Measurements from ENCODE around the gene SPRN.
"Not testable (repeated sequence)": the region's sequence is repeated elsewhere in the genome, so short reads cannot be mapped to it uniquely, and the experiment has no call there.

SPRN gene

DNA sequence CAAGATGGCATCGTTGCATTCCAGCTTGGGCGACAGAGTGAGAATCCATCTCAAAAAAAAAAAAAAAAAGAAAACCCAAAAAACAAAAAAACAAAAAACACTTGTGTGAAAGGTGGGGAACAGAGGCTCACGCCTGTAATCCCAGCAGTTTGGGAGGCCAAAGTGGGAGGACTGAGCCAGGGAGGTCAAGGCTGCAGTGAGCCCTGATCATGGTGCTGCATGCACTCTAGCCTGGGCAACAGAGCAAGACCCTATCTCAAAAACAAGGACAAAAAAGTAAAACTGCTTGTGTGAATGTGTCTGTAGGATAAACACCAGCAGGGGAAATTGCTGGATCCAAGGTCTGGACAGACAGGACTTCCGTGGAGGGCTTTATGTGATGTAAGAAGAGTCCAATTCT, 40.9 kb downstream of the SPRN start:
- DNase-seq, result no peak

DNA sequence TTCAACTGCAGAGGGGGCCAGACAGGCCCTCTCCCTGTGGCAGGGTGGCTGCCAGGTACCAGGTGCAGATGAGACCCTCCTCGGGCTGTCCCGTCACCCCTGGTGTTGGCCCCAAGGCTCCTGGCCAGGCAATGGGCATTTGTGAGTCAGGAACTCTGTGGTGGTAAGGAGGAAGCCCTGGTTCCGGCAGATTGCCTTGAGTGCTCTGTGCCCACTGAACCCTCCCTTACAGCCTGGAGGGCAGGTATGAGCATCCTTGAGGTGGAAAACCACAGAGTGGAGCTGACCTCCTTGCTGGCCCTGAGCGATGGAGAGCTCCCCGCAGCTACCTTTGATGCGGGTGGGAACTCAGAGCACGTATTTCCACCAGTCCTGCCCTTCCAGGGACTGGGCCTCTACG, 43.4 kb downstream of the SPRN start:
- DNase-seq, result no peak

DNA sequence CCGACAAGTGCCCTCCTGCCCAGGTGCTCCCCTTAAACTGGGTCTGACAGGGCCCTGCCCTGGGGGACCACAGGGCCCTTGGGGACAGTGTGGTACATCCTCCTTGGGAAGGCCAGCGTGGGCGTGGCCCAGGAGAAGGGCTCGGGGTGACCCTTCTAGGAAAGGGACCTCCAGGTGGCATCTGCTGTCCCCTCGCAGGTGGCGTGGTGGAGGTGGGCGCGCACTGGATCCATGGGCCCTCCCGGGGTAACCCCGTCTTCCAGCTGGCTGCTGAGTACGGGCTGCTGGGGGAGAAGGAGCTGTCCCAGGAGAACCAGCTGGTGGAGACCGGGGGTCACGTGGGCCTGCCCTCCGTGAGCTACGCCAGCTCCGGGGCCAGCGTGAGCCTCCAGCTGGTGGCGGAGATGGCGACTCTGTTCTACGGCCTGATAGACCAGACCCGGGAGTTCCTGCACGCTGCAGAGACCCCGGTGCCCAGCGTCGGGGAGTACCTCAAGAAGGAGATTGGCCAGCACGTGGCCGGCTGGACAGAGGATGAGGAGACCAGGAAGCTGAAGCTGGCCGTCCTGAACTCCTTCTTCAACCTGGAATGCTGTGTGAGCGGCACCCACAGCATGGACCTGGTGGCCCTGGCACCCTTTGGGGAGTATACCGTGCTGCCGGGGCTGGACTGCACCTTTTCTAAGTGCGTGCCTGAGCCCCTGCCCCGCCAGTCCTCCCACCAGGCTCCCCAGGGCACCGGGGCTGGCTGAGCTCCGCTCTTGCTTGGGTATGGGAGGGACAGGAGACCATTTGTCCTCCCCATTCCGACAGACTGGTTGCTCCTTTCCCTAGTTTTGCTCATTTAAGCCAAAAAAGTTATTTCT, 44.4 kb downstream of the SPRN start:
- DNase-seq, result no peak

DNA sequence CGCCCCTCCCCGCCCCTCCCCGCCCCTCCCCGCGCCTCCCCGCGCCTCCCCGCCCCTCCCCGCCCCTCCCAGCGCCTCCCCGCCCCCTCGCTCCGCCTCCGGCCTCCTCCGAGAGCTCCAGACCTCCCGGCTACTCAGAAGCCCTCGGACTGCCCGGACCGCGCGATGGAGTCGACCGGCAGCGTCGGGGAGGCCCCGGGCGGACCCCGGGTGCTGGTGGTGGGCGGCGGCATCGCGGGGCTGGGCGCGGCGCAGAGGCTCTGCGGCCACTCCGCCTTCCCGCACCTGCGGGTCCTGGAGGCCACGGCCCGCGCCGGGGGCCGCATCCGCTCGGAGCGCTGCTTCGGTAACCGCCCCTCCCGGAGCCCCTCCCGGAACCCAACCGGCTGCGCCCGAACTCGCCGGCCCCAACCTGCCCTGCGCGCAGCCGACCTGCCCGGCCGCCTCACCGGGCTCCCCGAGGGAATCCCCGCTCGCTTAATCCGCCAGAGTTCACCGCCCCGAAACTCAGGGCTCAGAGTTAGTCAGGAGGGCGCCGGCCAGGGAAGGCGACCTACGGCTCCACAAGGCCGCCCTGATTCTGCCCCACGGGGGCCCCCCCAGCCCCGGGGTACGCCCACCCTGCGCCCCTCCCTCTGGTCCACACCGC, 45.1 kb downstream of the SPRN start, which contains the start of gene PAOX:
PAOX (plus strand) TSS at position 111 of the 649 bp plus-strand sequence; CDS start at position 166, 55 bp downstream.
- DNase-seq, result peak; percentile 55

DNA sequence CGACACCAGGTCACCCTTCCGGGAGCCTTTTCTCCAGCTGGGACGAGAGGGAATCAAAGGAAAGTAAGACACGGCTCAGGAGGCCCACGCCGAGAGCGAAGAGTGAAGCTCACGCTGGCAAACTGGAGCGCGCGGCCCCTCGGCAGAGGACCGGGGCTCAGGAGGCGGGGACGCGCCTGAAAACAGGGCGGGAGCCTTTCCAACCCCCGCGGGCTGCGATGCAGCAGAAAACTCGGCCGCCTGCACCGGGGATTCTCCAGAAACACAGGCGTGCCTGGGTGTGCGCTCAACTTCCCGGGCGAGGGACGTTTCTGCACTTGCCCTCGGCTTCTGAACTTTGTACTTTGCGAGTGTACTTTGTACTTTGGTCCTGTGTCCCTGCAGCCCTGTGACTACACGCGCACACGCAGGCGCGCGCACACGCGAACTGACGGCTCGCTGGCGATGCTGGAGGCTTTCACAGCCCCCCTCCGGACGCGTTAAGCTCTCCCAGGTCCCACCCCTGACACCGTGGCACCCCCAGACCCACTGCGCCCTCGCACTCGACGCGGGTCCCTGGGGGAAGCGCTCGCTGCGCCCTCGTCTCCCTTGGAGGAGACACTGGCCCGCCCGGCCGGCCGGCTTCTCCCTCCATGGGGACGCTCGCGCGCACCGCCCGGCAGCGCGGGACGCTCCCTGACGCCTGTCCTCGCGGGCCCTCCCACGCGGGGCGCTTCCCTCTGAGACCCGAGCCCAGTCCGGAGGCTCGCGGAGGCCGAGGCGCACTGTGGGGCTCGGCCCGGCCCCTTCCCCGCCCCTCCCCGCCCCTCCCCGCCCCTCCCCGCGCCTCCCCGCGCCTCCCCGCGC, 46.0 kb downstream of the SPRN start:
- DNase-seq, result peak; percentile 34

DNA sequence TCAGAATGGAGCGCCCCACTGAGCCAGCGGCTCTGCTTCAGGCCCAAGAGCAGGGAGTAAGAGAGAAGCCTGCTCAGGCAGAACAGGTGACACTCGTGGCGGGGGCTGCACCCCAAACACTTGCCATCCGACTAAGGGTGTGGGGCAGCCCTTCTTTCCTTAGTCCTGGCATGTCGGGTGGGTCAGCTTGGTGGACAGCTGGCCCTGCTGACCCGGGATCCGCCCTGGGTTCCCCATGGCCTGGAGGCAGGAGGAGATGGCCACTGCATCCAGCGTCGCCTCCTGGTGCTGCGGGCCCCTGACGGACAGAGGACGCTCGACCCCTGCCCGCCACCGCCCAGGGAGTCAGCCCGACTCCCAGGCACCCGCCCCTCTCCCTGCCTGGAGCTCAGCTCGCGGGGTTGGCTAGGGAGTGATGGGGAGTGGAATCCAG, 46.6 kb downstream of the SPRN start:
- DNase-seq, result no peak

DNA sequence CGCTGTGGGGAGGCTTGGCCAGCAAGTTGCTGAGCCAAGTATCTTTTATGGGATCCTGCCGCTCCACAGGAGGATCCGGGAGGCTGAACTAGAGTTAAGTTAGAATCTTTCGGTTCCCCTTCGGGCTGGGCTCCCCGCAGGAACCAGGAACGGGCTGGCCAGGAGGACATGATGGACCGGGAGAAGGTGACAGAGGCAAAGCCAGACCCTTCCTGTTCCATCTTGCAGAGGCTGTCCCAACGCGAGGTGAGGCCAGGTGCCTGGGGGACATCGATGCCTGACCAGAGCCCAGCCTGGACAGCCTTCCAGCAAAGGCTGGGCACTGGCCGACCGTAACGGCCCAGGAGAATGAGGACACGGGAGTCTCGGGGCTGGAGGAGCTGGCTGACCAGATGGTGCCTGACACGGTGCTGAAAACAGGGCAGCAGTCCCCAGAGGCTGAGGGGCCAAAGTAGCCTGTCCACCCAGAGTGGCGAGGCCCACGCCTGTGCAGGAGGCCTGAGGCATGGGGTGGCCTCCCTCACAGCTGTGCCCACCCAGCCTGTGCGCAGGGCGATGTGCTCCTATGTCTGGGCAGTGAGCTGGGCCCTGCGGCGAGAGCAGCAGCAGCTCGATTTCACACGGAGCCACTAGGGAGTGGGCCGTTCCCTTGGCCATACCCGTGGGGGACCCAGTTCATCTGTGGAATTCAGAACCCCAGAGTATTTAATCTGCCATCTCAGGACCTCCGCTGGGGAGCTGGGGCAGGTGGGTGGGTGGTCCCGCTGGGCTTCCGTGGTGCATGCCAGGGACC, 47.2 kb downstream of the SPRN start:
- no peak for DNase-seq

DNA sequence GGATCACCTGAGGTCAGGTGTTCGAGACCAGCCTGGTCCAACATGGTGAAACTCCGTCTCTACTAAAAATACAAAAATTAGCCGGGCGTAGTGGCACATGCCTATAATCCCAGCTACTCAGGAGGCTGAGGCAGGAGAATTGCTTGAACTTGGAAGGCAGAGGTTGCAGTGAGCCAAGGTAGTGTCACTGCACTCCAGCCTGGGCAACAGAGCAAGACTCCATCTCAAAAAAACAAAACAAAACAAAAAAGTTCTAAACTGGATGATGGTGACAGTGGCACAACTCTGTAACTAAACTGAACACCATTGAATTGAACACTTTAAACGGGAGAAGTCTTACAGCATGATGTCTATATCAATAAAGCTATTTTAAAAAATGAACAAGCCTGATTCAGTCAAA, 48.2 kb downstream of the SPRN start:
- DNase-seq, result not testable (repeated sequence)

DNA sequence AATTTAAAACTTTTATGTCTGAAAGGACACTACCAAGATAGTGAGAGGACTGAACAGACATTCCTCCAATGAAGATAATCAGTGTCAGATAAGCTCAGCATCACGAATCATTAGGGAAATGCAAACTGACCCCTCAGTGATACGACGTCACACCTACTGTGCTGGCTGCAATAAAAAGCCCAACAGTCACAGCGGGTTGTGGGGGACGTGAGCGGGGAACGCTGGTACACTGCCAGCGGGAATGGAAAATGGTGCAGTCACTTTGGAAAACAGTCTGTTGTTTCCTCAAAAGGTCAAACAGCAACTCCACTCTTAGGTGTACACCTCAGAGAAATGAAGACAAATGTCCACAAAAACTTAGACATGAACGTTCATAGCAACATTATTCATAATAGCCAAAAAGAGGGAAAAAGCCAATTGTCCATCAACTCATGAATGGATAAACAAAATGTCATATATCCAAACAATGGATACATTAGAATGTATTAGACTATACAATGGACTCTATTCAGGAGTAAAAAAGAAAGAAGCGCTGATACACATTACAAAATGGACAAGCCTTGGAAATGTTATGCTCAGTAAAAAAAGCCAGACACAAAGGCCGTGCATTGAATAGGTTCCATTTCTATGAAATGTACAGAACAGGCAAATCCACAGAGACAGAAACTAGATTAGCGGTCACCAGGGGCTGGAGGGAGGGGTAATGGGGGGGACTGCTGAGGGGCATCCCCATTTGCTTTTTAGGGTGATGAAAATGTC, 48.9 kb downstream of the SPRN start:
- DNase-seq, result no peak

DNA sequence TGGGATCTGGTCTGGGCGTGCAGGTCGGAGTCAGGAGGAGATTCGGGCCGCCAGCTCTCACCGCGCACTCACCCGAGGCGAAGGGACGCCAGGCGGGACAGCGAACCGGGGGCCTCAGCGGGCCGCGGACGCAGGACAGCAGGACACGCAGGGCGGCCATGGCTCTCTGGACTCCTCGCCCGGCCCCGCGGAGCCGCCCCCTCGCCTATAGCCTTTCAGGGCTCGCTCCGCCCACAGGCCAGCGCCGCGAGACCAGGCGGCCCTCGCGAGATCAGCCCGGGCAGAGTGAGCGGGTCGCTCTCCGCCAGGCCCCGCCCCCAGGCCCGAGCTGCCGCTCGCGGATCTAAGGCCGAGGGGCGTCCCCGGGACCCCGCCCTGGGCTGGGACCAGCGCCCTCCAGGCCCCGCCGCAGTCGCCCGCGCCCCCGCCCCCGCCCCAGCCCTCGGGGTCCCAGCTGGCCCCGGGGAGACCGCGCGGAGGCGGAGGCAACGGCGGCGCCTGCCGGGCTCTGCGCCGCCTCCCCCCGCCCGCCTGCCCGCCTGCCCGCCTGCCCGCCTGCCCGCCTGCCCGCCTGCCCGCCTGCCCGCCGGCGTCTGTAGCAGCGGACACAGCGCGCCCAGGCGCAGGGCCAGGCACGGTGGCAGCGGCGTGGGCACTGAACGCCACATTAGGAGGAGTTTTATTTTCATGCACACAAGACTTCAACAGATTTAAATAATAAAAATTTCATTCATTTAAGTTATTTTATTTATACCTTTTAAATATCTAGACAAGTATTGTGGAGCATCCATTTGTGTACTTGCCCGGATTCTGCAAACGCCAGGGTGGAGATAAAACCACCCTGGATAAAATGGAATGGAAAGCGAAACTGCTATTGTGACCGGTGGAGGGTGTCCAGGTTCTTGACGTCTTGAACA, 51.0 kb downstream of the SPRN start, which contains the start of gene ECHS1:
ECHS1 (minus strand) TSS at position 181 of the 917 bp plus-strand sequence; CDS start at position 160, 21 bp downstream.
- DNase-seq, result peak; percentile 91

DNA sequence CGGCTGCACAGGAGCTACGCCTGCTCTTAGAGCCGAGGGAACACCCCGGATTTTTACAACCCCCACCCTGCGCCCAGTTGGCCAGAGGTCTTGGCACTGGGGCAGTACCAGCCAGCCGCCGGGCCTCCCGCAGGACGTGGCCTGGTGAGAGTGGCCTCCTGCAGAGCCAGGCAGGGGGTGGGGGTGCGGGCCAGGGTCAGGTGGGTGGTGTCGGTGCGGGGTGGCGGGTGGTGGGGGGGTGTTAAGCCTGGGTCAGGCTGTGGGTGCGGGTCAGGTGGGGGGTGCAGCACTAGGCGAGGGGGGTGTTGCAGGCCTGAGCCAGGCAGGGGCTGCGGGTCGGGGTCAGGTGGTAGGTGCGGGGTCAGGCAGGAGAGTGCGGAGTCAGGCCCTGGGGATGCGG, 51.9 kb downstream of the SPRN start:
- no peak for DNase-seq
